ENCODE results near the gene HK2.
"Not testable (repeated sequence)": the region's sequence is repeated elsewhere in the genome, so short reads cannot be mapped to it uniquely, and the experiment has no call there.

Gene HK2

GRCh38 chr2:74902281-74902860, 68.4 kb downstream of the HK2 start:
- no peaks in the 10 kb centered on the region for H3K27me3 ChIP-seq (ENCODE audit: control insufficient read depth, insufficient read depth, low read length)
- H3K36me3 ChIP-seq (ENCODE audit: control insufficient read depth, insufficient read depth, low read length) = no peaks in the 10 kb centered on the region
- H3K9ac ChIP-seq (ENCODE audit: low read length) = no peak overlapping the region
- H3K4me3 ChIP-seq (ENCODE audit: low read length) = no peak overlapping the region
- H3K9me3 ChIP-seq (ENCODE audit: control insufficient read depth, low read length) = no peaks in the 10 kb centered on the region
- H3K4me1 ChIP-seq (ENCODE audit: control insufficient read depth, insufficient read depth, low read length) = peaks cover 7% of the 10 kb centered on the region

DNA sequence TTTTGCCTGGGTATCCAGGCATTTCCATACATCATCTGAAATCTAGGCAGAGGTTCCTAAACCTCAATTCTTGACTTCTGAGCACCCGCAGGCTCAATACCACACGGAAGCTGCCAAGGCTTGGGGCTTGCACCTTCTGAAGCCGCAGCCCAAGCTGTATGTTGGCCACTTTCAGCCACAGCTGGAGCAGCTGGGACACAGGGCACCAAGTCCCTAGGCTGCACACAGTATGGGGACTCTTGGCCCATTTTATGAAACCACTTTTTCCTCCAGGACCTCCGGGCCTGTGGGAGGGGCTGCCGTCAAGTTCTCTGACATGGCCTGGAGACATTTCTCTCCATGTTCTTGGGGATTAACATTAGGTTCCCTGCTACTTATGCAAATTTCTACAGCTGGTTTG, 72.5 kb downstream of the HK2 start:
- no peaks in the 10 kb centered on the region for H3K9me3 ChIP-seq (ENCODE audit: control insufficient read depth, low read length)
- peaks cover 7% of the 10 kb centered on the region for H3K4me1 ChIP-seq (ENCODE audit: control insufficient read depth, insufficient read depth, low read length)
- H3K4me3 ChIP-seq (ENCODE audit: low read length) = no peak overlapping the region
- no peak overlapping the region for H3K9ac ChIP-seq (ENCODE audit: low read length)
- H3K36me3 ChIP-seq (ENCODE audit: control insufficient read depth, insufficient read depth, low read length) = no peaks in the 10 kb centered on the region
- peaks cover 10% of the 10 kb centered on the region for H3K27me3 ChIP-seq (ENCODE audit: control insufficient read depth, insufficient read depth, low read length)

DNA sequence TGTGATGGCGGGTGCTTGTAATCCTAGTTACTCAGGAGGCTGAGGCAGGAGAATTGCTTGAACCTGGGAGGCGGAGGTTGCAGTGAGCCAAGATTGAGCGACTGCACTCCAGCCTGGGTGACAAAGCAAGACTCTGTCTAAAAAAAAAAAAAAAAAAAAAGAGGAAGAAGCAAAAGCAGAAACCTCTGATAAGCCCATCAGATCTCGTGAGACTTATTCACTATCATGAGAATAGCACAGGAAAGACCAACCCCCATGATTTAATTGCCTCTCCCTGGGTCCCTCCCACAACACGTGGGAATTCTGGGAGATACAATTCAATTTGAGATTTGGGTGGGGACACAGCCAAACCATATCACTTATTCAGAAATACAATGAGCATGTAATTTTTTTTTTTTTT, 73.6 kb downstream of the HK2 start:
- not testable (repeated sequence) for H3K9me3 ChIP-seq (ENCODE audit: control insufficient read depth, low read length); H3K4me3 ChIP-seq (ENCODE audit: low read length); H3K4me1 ChIP-seq (ENCODE audit: control insufficient read depth, insufficient read depth, low read length); H3K36me3 ChIP-seq (ENCODE audit: control insufficient read depth, insufficient read depth, low read length); H3K9ac ChIP-seq (ENCODE audit: low read length)
- peaks cover 10% of the 10 kb centered on the region for H3K27me3 ChIP-seq (ENCODE audit: control insufficient read depth, insufficient read depth, low read length)

DNA sequence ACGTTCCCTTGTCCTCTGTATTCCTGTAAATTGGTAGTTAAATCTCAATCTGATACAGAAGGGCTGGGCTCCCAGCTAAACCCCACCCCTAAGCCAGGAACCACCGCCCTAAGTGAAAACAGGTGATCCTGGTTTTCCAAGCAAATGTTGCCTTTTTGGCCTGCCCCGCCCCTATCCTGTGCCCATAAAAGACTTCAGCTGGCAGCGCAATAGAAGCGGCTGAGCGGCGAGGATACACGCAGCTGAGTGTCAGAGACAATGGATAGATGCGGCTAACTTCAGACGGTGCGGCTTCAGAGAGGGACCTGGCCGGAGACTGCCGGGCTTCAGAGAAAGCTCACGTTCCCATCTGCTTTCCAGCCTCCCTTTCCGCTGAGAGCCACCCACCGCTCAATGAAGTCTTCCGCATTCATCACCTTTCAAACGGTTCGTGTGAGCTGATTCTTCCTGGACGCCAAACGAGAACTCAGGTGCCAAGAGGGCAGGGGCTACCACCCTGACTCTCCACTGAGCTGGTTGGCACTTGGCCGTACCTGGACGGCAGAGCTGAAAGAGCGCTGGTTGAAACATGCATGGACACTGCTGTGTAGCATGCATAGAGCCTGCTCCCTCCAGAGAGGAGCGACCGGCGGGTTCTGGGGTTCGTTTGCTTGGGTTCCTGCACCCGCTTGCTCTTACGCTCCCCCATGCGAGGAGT, 75.0 kb downstream of the HK2 start:
- peaks cover 10% of the 10 kb centered on the region for H3K27me3 ChIP-seq (ENCODE audit: control insufficient read depth, insufficient read depth, low read length)
- no peak overlapping the region for H3K4me3 ChIP-seq (ENCODE audit: low read length)
- no peaks in the 10 kb centered on the region for H3K9me3 ChIP-seq (ENCODE audit: control insufficient read depth, low read length)
- no peaks in the 10 kb centered on the region for H3K36me3 ChIP-seq (ENCODE audit: control insufficient read depth, insufficient read depth, low read length)
- no peaks in the 10 kb centered on the region for H3K4me1 ChIP-seq (ENCODE audit: control insufficient read depth, insufficient read depth, low read length)
- no peak overlapping the region for H3K9ac ChIP-seq (ENCODE audit: low read length)

DNA sequence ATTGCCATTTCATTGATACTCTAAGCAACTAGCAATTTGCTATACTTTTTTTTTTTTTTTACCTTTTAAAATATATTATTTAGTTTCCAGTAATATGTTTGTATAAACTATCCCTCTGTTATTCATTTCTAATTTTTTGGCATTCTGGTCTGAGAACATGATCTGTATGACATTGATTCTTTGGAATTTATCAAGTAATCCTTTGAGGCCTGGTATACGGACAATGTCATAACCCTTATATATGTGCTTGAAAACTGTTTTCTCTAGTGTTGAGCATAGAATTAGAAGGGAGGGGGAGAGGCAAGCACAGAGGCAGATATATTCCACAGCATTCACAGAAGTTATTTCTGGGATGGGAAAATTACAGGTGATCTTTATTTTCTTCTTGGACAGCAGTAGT, 76.3 kb downstream of the HK2 start:
- H3K4me1 ChIP-seq (ENCODE audit: control insufficient read depth, insufficient read depth, low read length) = no peaks in the 10 kb centered on the region
- H3K9me3 ChIP-seq (ENCODE audit: control insufficient read depth, low read length) = no peaks in the 10 kb centered on the region
- peaks cover 10% of the 10 kb centered on the region for H3K27me3 ChIP-seq (ENCODE audit: control insufficient read depth, insufficient read depth, low read length)
- H3K9ac ChIP-seq (ENCODE audit: low read length) = no peak overlapping the region
- H3K36me3 ChIP-seq (ENCODE audit: control insufficient read depth, insufficient read depth, low read length) = no peaks in the 10 kb centered on the region
- H3K4me3 ChIP-seq (ENCODE audit: low read length) = no peak overlapping the region

- no peaks in the 10 kb centered on the region for H3K9me3 ChIP-seq (ENCODE audit: control insufficient read depth, low read length)
- H3K27me3 ChIP-seq (ENCODE audit: control insufficient read depth, insufficient read depth, low read length) = peaks cover 10% of the 10 kb centered on the region
- H3K9ac ChIP-seq (ENCODE audit: low read length) = no peak overlapping the region
- H3K36me3 ChIP-seq (ENCODE audit: control insufficient read depth, insufficient read depth, low read length) = no peaks in the 10 kb centered on the region
- no peaks in the 10 kb centered on the region for H3K4me1 ChIP-seq (ENCODE audit: control insufficient read depth, insufficient read depth, low read length)
- no peak overlapping the region for H3K4me3 ChIP-seq (ENCODE audit: low read length)
These were observed 77.1 kb downstream of the HK2 start for GRCh38 chr2:74911061-74911460.

GRCh38 chr2:74915743-74916142, 81.8 kb downstream of the HK2 start:
- Histone ChIP-seq H3K9ac (ENCODE audit: low read length) (no peak overlapping the region), H3K4me3 (ENCODE audit: low read length) (no peak overlapping the region), H3K27me3 (ENCODE audit: control insufficient read depth, insufficient read depth, low read length) (peaks cover 25% of the 10 kb centered on the region), H3K9me3 (ENCODE audit: control insufficient read depth, low read length) (no peaks in the 10 kb centered on the region), H3K36me3 (ENCODE audit: control insufficient read depth, insufficient read depth, low read length) (no peaks in the 10 kb centered on the region), H3K4me1 (ENCODE audit: control insufficient read depth, insufficient read depth, low read length) (peaks cover 4% of the 10 kb centered on the region)

- Histone ChIP-seq H3K27me3 (ENCODE audit: control insufficient read depth, insufficient read depth, low read length) (peaks cover 28% of the 10 kb centered on the region), H3K36me3 (ENCODE audit: control insufficient read depth, insufficient read depth, low read length) (no peaks in the 10 kb centered on the region), H3K4me3 (ENCODE audit: low read length) (no peak overlapping the region), H3K4me1 (ENCODE audit: control insufficient read depth, insufficient read depth, low read length) (peaks cover 4% of the 10 kb centered on the region), H3K9ac (ENCODE audit: low read length) (no peak overlapping the region), H3K9me3 (ENCODE audit: control insufficient read depth, low read length) (no peaks in the 10 kb centered on the region)
These were observed 82.5 kb downstream of the HK2 start for GRCh38 chr2:74916394-74916793.

- Histone ChIP-seq H3K9ac (ENCODE audit: low read length) (no peak overlapping the region), H3K9me3 (ENCODE audit: control insufficient read depth, low read length) (no peaks in the 10 kb centered on the region), H3K4me3 (ENCODE audit: low read length) (no peak overlapping the region), H3K4me1 (ENCODE audit: control insufficient read depth, insufficient read depth, low read length) (peaks cover 4% of the 10 kb centered on the region), H3K27me3 (ENCODE audit: control insufficient read depth, insufficient read depth, low read length) (peaks cover 28% of the 10 kb centered on the region), H3K36me3 (ENCODE audit: control insufficient read depth, insufficient read depth, low read length) (no peaks in the 10 kb centered on the region)
These were observed 84.0 kb downstream of the HK2 start for GRCh38 chr2:74917702-74918619.

DNA sequence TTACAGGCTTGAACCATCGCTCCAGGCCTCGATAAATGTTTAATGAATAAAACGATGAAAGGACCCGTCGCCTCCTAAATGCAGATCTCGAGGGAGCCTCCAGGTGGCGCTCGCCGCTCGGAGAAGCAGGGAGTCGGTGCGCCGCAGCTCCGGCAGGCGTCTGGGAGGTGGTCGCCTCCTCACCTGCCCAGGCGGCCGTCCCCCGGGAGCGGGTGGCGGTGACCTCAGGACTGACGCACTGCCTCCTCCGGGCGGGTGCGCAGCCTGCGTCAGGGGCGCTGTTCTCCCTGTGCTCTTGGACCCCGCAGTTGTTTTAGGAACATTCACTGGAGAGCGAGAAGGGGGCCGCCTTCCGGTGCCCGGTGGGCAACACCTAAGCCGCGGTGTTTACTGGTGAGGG, 85.9 kb downstream of the HK2 start:
- H3K9ac ChIP-seq (ENCODE audit: low read length) = no peak overlapping the region
- no peaks in the 10 kb centered on the region for H3K9me3 ChIP-seq (ENCODE audit: control insufficient read depth, low read length)
- peaks cover 28% of the 10 kb centered on the region for H3K27me3 ChIP-seq (ENCODE audit: control insufficient read depth, insufficient read depth, low read length)
- H3K36me3 ChIP-seq (ENCODE audit: control insufficient read depth, insufficient read depth, low read length) = no peaks in the 10 kb centered on the region
- H3K4me1 ChIP-seq (ENCODE audit: control insufficient read depth, insufficient read depth, low read length) = peaks cover 4% of the 10 kb centered on the region
- H3K4me3 ChIP-seq (ENCODE audit: low read length) = no peak overlapping the region

DNA sequence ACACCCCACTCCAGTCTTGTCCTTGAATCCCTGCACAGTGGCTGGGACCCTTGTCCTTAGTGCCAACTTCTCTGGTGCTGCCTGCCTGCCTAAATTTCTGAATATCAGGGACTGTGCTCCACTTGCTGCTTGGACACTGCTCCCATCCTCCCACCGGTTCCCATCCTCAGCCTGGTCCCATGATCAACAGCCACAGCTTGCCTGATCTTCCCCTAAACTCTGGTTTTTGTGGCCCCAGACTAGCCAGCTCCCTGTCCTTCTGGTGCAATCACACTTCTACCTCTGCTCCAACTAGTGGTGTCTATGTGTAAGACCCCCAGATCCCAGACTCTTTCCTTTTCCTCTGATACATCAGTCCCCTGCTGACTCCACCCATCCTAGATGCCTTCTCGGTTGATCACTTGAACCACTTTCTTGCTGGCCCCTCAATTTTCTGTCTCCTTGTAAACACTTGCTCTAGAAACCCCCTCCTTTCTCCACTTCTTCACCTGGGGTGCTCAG, 87.4 kb downstream of the HK2 start:
- Histone ChIP-seq H3K4me3 (ENCODE audit: low read length) (no peak overlapping the region), H3K9me3 (ENCODE audit: control insufficient read depth, low read length) (no peaks in the 10 kb centered on the region), H3K4me1 (ENCODE audit: control insufficient read depth, insufficient read depth, low read length) (peaks cover 4% of the 10 kb centered on the region), H3K36me3 (ENCODE audit: control insufficient read depth, insufficient read depth, low read length) (no peaks in the 10 kb centered on the region), H3K27me3 (ENCODE audit: control insufficient read depth, insufficient read depth, low read length) (peaks cover 28% of the 10 kb centered on the region), H3K9ac (ENCODE audit: low read length) (no peak overlapping the region)

All from mucosa of stomach (tissue), 1 donor.